GM20000 (cell line): ENCODE data around the gene RHBDD3.
"Not testable (repeated sequence)": the region's sequence is repeated elsewhere in the genome, so short reads cannot be mapped to it uniquely, and the experiment has no call there.

Experiments used
- DNase-seq: peaks from one replicate; pipeline ENCODE4 v3.0.0; 2012; ENCODE audit warnings: low spot score
- CTCF ChIP-seq: IDR thresholded peaks from 2 replicates; pipeline ENCODE4 v1.5.1; 2012; ENCODE audit warnings: mild to moderate bottlenecking, control low read depth; ENCODE audit errors: extremely low read depth, missing control alignments

The RHBDD3 gene

GRCh38 chr22:29253561-29254285, 14.1 kb downstream of the RHBDD3 start:
- no peak for TF ChIP-seq CTCF
- no peak for DNase-seq

DNA sequence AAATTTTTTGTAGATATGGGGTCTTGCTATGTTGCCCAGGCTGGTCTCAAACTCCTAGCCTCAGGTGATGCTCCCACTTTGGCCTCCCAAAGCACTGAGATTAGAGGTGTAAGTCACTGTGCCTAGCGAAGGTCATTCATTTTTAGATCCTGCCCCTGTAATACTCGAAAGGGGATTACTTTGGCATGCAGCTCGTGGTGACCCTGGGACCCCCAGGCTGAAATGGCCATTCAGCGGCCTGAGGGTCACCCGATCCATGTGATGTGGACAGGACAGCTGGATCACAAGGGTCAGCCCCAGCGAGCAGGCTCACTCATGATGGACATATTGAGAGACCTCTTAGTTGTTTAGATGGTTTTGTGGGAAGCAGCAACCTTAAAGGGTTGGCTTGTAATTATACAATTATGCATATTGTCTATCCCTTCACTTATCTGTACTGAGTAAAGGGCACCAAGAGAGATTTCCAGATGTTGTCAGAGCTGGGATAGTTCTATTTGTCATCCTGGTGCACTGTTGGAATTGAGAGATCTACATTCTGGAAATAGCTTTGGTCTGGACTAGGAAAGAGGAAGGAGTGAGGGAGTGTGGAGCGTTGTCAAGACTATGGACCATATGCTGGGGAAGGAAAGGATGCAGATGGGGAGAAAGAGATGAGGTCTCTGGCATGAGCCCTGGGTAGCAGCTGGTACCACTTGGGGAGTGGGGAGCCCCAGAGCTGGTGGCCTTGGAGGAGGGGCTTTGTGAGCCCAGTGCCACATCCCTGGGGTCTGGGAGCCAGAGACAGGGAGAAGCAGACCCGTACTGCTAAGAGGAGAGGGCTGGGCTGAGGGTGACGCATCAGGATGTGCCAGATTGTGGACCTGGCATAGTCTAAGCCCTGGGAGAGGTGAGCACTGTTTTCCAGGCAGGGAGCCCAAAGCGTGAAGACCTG, 15.5 kb downstream of the RHBDD3 start:
- no peak for TF ChIP-seq CTCF
- no peak for DNase-seq

- no peak for DNase-seq
- no peak for TF ChIP-seq CTCF
Measured at GRCh38 chr22:29251265-29251664, 16.5 kb downstream of the RHBDD3 start.

DNA sequence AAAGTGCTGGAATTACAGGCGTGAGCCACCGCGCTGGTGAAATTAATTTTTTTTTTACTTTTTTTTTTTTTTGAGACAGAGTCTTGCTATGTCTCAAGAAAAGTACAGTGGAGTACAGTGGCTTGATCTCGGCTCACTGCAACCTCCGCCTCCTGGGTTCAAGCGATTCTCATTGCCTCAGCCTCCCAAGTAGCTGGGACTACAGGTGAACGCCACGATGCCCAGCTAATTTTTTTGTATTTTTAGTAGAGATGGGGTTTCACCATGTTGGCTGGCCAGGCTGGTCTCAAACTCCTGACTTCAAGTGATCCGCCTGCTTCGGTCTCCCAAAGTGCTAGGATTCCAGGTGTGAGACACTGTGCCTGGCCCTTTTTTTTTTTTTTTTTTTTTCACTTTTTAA, 19.9 kb downstream of the RHBDD3 start:
- not testable (repeated sequence) for DNase-seq

- DNase-seq: peak; percentile 85
- peak; percentile 97 for TF ChIP-seq CTCF
Measured at GRCh38 chr22:29245626-29246385, 22.0 kb downstream of the RHBDD3 start.

- no peak for DNase-seq
Measured at GRCh38 chr22:29244785-29245625, 22.8 kb downstream of the RHBDD3 start.

More at GRCh38 chr22:29244785-29245625, 22.8 kb downstream of the RHBDD3 start:
- no peak for TF ChIP-seq CTCF
